Measurements from ENCODE around the gene KRT15. TPM values are rescaled to one million over a fixed set of nuclear protein-coding genes. Genes with fewer than 3 reads are reported as not detected.
A peak's percentile ranks its signal among the peaks of the same experiment; 100 is the strongest.

Gene KRT15
- total RNA-seq, 2 donors from 2014 or later: 138 to 1,038 TPM

GRCh38 chr17:41504246-41504977, 14.3 kb downstream of the KRT15 start:
- H3K27me3 ChIP-seq (replicated peaks; ENCODE audit: insufficient read depth): no peaks in the 10 kb centered on the region
- intact Hi-C loops (cut with DNase I): no loop called here
- no peaks in the 10 kb centered on the region for H3K4me1 ChIP-seq (replicated peaks)
- no peak for TF ChIP-seq POLR2A (IDR thresholded peaks at IDR 0.05)
- TF ChIP-seq CTCF (IDR thresholded peaks at IDR 0.05): no peak
- TF ChIP-seq POLR2AphosphoS5 (IDR thresholded peaks at IDR 0.05): peak; percentile 15
- 25% methylated on average over 8 of the region's 8 CpGs for WGBS
- H3K4me3 ChIP-seq: no peak overlapping the region
- H3K36me3 ChIP-seq: no peaks in the 10 kb centered on the region
- DNase-seq (ENCODE audit: low spot score): no peak
- no peaks in the 10 kb centered on the region for H3K9me3 ChIP-seq
- no peak overlapping the region for H3K27ac ChIP-seq

GRCh38 chr17:41503202-41503601, 15.5 kb downstream of the KRT15 start:
- Histone ChIP-seq H3K4me3 (no peak overlapping the region), H3K27ac (no peak overlapping the region), H3K4me1 (replicated peaks) (no peaks in the 10 kb centered on the region), H3K36me3 (no peaks in the 10 kb centered on the region), H3K9me3 (no peaks in the 10 kb centered on the region), H3K27me3 (replicated peaks; ENCODE audit: insufficient read depth) (no peaks in the 10 kb centered on the region)
- WGBS: 72% methylated on average over 9 of the region's 9 CpGs
- intact Hi-C loops (cut with DNase I): no loop called here
- no peak for TF ChIP-seq POLR2A (IDR thresholded peaks at IDR 0.05)
- no peak for TF ChIP-seq CTCF (IDR thresholded peaks at IDR 0.05)
- TF ChIP-seq POLR2AphosphoS5 (IDR thresholded peaks at IDR 0.05): no peak
- DNase-seq (ENCODE audit: low spot score): no peak

- Histone ChIP-seq H3K9me3 (no peaks in the 10 kb centered on the region), H3K36me3 (no peaks in the 10 kb centered on the region), H3K4me1 (replicated peaks) (no peaks in the 10 kb centered on the region), H3K27me3 (replicated peaks; ENCODE audit: insufficient read depth) (no peaks in the 10 kb centered on the region), H3K4me3 (no peak overlapping the region), H3K27ac (no peak overlapping the region)
- no peak for DNase-seq (ENCODE audit: low spot score)
- intact Hi-C loops (cut with DNase I): no loop called here
- no peak for TF ChIP-seq POLR2AphosphoS5 (IDR thresholded peaks at IDR 0.05)
- no peak for TF ChIP-seq CTCF (IDR thresholded peaks at IDR 0.05)
- no peak for TF ChIP-seq POLR2A (IDR thresholded peaks at IDR 0.05)
- 80% methylated on average over 15 of the region's 15 CpGs for WGBS
Observed at GRCh38 chr17:41500131-41500911, 18.4 kb downstream of the KRT15 start.

GRCh38 chr17:41499714-41500113, 19.0 kb downstream of the KRT15 start:
- Histone ChIP-seq H3K4me1 (replicated peaks) (no peaks in the 10 kb centered on the region), H3K4me3 (no peak overlapping the region), H3K36me3 (no peaks in the 10 kb centered on the region), H3K27ac (no peak overlapping the region), H3K9me3 (no peaks in the 10 kb centered on the region), H3K27me3 (replicated peaks; ENCODE audit: insufficient read depth) (no peaks in the 10 kb centered on the region)
- 89% methylated on average over 5 of the region's 5 CpGs for WGBS
- DNase-seq (ENCODE audit: low spot score): no peak
- intact Hi-C loops (cut with DNase I): no loop called here
- TF ChIP-seq POLR2A (IDR thresholded peaks at IDR 0.05) (no peak), CTCF (IDR thresholded peaks at IDR 0.05) (no peak), POLR2AphosphoS5 (IDR thresholded peaks at IDR 0.05) (no peak)
